Progenitor cell of endocrine pancreas (in vitro differentiated cells): ENCODE measurements around the gene DGCR8. TPM values are rescaled to one million over a fixed set of nuclear protein-coding genes. Genes with fewer than 3 reads are reported as not detected.

Source experiments
- DNase-seq: peaks from one replicate; pipeline ENCODE4 v3.0.0; 2021; ENCODE audit warnings: low spot score; ENCODE audit not compliant: unreplicated experiment
- H3K27ac Mint-ChIP-seq: 2 replicates; pipeline ENCODE4 v1.8.0; 2021; ENCODE audit warnings: mild to moderate bottlenecking, moderate library complexity, mixed read lengths
- H3K27me3 Mint-ChIP-seq: 2 replicates; pipeline ENCODE4 v1.8.0; 2021; ENCODE audit warnings: mixed read lengths
- H3K36me3 Mint-ChIP-seq: 2 replicates; pipeline ENCODE4 v1.8.0; 2022; ENCODE audit warnings: mixed read lengths; ENCODE audit not compliant: insufficient read depth
- H3K4me1 Mint-ChIP-seq: 2 replicates; pipeline ENCODE4 v1.8.0; 2021; ENCODE audit warnings: low read depth, mixed read lengths
- H3K4me3 Mint-ChIP-seq: 2 replicates; pipeline ENCODE4 v1.8.0; 2021; ENCODE audit warnings: low read depth, mild to moderate bottlenecking, moderate library complexity, mixed read lengths
- H3K9me3 Mint-ChIP-seq: 2 replicates; pipeline ENCODE4 v1.8.0; 2021; ENCODE audit warnings: low read depth, mixed read lengths
- CTCF ChIP-seq: fragments of 200-600 bp; sonication (generic); IDR thresholded peaks from one replicate; pipeline ENCODE4 v1.5.0; 2021; ENCODE audit warnings: antibody characterized with exemption, mild to moderate bottlenecking; ENCODE audit not compliant: unreplicated experiment
- total RNA-seq: library from RNA; stranded (reverse); gene quantifications from 2 replicates; pipeline ENCODE4 v1.2.1, GENCODE V29; 2021

Gene DGCR8
- total RNA-seq, 1 donor from 2014 or later: 75.8 TPM

- Mint-ChIP-seq H3K9me3 (no peaks in the 10 kb centered on the region), H3K4me3 (no peak overlapping the region), H3K27ac (no peak overlapping the region), H3K36me3 (peaks cover 8% of the 10 kb centered on the region), H3K27me3 (no peaks in the 10 kb centered on the region), H3K4me1 (no peaks in the 10 kb centered on the region)
- TF ChIP-seq CTCF: no peak
- DNase-seq: no peak
Measured at GRCh38 chr22:20054034-20054427, 26.0 kb upstream of the DGCR8 start.

GRCh38 chr22:20054485-20054884 lies 25.6 kb upstream of the DGCR8 start:
- no peak overlapping the region for H3K4me3 Mint-ChIP-seq
- no peaks in the 10 kb centered on the region for H3K9me3 Mint-ChIP-seq
- TF ChIP-seq CTCF: no peak
- no peaks in the 10 kb centered on the region for H3K27me3 Mint-ChIP-seq
- H3K36me3 Mint-ChIP-seq: peaks cover 6% of the 10 kb centered on the region
- no peak overlapping the region for H3K27ac Mint-ChIP-seq
- no peak for DNase-seq
- H3K4me1 Mint-ChIP-seq: no peaks in the 10 kb centered on the region

- Mint-ChIP-seq H3K36me3 (peaks cover 3% of the 10 kb centered on the region), H3K27me3 (no peaks in the 10 kb centered on the region), H3K4me3 (no peak overlapping the region), H3K27ac (no peak overlapping the region), H3K4me1 (no peaks in the 10 kb centered on the region), H3K9me3 (no peaks in the 10 kb centered on the region)
- no peak for TF ChIP-seq CTCF
- no peak for DNase-seq
Measured at GRCh38 chr22:20055144-20055543, 24.9 kb upstream of the DGCR8 start.

GRCh38 chr22:20055654-20056053 lies 24.4 kb upstream of the DGCR8 start:
- Mint-ChIP-seq H3K27ac (no peak overlapping the region), H3K4me3 (no peak overlapping the region)

GRCh38 chr22:20056161-20056560 lies 23.9 kb upstream of the DGCR8 start:
- H3K27me3 Mint-ChIP-seq: no peaks in the 10 kb centered on the region
- no peaks in the 10 kb centered on the region for H3K4me1 Mint-ChIP-seq
- TF ChIP-seq CTCF: no peak
- no peak overlapping the region for H3K4me3 Mint-ChIP-seq
- DNase-seq: no peak
- H3K9me3 Mint-ChIP-seq: no peaks in the 10 kb centered on the region
- H3K36me3 Mint-ChIP-seq: peaks cover 5% of the 10 kb centered on the region
- H3K27ac Mint-ChIP-seq: no peak overlapping the region

More at GRCh38 chr22:20055654-20056053, 24.4 kb upstream of the DGCR8 start:
- peaks cover 5% of the 10 kb centered on the region for H3K36me3 Mint-ChIP-seq
- no peaks in the 10 kb centered on the region for H3K9me3 Mint-ChIP-seq
- no peaks in the 10 kb centered on the region for H3K4me1 Mint-ChIP-seq
- DNase-seq: no peak
- no peaks in the 10 kb centered on the region for H3K27me3 Mint-ChIP-seq
- no peak for TF ChIP-seq CTCF
